ENCODE results near the gene PFKP.

Gene PFKP

DNA sequence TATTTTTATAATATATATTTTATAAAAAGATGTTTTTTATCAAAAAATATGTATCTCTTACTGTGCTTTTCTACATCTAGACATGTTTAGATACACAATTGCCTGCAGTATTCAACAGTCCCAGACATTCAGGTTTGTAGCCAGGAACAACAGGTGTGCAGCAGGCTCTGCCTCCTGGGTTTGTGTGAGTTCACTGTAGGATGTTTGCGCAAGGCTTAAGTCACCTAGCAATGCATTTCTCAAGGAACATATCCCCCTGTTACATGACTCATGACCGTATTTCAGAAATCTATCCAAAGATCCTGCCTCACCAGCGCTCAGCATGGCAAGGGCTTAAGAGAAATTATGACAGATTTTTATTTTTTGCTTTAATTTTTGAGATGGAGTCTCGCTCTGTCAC, 63.8 kb downstream of the PFKP start:
- no peak overlapping the region for H3K4me3 ChIP-seq (ENCODE audit: low read length)
- TF ChIP-seq ZNF274 (IDR thresholded peaks at IDR 0.05; ENCODE audit: low read depth, low read length) = no peak

DNA sequence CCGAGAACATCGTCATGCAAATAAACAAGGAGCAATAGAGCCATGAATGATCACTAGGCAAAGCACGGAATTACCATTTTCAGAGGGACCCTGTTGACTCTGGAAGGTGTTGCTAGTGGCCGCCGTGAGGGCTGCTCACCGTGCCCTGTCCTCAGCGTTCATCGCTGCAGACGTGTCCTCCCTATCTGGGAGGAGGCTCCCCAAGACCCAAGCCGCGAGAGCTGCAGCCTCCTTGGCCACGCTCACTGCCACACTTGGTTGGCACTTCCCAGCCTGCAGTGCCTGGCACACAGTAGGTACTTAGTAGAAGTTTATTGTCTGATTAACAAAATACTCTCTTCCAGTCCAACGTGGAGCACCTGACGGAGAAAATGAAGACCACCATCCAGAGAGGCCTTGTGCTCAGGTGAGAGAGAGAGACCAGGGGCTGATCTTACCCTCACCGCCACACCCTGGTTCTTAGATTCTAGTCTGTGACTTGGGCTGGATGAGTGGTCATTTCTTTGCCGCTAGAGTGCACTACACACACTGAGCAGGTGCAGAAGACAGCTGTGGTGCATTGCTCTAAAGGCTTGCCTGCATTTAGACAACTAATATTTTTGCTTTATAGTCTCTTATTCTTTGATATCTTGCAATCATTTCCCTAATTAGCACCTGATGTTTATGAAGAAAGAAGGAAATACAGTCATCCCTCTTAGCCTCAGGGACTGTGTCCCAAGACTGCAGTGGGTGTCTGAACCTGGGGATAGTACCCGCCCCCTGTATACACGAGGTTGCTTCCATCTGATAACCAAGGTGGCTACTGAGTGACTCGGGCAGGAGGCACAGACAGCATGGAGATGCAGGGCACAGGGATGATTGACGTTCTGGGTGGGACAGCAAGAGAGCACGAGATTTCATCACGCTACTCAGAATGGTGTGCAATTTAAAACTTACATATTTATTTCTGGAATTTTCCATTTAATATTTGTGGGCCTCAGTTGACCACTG, 65.0 kb downstream of the PFKP start:
- TF ChIP-seq ZNF274 (IDR thresholded peaks at IDR 0.05; ENCODE audit: low read depth, low read length) = no peak
- H3K4me3 ChIP-seq (ENCODE audit: low read length) = no peak overlapping the region

DNA sequence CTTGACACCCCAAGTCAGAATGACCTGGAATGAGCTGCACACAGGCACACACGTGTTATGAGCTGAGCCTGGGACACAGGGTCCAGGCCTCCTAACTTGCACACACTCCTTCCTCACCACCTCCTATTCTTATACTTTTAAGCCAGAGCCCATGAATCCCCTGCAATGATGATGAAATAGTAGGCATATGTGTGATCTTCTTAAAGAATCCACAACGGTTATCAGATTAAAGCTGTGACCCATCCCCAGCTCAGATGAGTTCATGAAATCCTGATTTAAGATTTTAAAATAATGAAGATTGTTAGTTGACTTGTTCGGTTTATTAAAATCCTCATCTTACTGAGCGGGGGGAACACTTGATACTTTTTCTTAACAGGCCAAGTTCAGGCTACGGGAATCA, 66.6 kb downstream of the PFKP start:
- TF ChIP-seq ZNF274 (IDR thresholded peaks at IDR 0.05; ENCODE audit: low read depth, low read length) = no peak
- H3K4me3 ChIP-seq (ENCODE audit: low read length) = no peak overlapping the region

DNA sequence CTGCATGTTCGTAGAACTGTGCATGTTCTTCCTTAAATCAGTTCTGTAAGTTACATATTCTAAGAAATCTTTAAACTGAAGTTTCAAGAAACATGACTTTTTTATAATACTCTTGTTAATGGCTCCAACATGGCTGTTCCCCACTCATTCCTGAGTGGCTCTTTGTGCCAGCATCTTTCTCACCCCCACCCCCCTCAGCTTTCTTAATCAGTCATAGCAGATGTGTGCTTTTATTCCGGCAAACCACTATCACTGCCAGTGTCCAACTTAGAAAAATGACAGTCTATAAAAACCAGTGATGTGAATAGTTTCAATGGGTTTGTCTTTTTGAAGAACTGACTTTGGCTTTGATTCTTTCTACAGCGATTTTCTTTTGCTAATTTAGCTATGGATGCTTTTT, 67.7 kb downstream of the PFKP start:
- no peak for TF ChIP-seq ZNF274 (IDR thresholded peaks at IDR 0.05; ENCODE audit: low read depth, low read length)
- H3K4me3 ChIP-seq (ENCODE audit: low read length) = no peak overlapping the region

DNA sequence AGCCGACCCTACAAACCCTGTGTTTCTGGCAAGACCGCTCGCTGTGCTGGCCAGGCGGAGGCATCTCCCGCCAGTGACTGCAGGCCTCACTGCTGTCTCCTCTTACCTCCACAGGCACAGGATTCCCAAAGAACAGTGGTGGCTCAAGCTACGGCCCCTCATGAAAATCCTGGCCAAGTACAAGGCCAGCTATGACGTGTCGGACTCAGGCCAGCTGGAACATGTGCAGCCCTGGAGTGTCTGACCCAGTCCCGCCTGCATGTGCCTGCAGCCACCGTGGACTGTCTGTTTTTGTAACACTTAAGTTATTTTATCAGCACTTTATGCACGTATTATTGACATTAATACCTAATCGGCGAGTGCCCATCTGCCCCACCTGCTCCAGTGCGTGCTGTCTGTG, 69.0 kb downstream of the PFKP start:
- no peak overlapping the region for H3K4me3 ChIP-seq (ENCODE audit: low read length)
- TF ChIP-seq ZNF274 (IDR thresholded peaks at IDR 0.05; ENCODE audit: low read depth, low read length) = no peak

DNA sequence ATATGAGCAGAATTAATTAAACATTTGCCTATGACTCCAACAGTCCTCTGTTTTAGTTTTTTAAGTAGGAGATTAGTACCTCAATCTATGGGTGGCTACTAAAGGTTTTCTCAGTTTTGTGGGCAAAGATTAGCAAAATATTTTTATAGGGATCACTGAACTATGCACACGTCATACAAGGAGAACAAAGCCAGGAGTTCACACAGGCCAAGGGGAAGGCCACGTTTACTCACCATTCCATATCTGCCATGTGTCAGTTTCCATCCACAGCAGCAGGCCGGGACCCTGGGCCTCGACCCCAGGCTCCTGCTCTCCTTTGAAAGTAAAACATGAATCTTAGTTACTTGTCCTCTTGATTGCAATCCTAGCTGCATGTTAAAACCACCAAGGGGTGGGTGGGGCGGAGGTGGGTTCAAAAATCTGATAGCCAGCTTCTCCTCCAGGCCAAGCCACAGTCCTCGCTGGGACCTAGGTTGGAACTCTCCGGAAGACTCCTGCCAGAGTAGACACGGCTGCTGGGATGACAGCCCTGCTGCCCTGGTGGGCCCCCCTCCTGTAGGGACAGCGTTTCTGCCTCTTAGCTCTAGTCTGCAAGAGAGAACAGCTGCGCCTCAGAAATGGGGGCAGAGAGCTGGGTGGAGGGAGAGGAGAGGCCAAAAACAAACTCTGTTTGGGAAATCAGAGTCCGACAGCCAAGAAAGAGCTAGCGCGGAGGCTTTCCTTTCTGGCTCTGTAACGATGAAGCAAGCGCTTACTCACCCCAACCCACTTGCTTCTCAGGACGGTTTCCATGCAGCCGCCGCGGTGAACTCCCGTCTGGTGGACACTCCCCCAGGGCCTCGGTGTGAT, 69.6 kb downstream of the PFKP start:
- no peak for TF ChIP-seq ZNF274 (IDR thresholded peaks at IDR 0.05; ENCODE audit: low read depth, low read length)
- H3K4me3 ChIP-seq (ENCODE audit: low read length) = no peak overlapping the region

DNA sequence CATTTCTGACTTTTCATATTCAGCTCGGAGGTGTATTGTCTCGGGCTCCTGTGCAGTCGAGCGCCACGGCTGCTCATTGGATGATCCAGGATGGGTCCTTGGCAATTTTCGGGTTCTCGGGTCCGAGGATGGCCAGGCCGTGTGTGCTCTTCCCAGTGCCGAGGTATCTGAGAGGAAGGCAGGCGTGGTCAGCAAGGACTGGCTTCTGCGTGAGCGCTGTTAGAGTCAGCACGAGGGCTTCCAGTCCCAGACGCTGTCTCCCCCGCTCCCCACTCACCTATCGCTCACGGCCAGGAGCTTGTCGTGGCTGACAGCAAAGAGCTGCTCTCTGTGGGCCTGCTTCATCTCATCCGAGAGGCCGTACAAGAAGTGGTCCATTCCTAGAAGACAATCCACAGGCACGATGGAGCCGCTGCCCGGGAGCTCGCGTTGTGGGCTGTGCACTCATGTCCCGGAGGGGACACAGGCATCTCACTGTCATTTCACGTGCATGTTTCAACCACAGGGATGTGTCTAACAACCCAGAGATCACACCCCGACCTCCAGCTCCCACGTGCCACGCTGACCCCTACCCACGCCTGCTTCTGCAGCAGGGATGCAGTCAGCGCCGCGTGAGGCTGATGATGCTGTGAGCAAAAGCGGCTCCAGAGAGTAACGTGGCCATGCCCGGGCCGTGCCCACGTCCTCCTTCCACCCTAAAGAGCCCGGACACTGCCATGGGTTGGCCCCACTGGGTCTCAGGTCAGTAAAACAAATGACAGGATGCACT, 70.8 kb downstream of the PFKP start:
- no peak for TF ChIP-seq ZNF274 (IDR thresholded peaks at IDR 0.05; ENCODE audit: low read depth, low read length)
- no peak overlapping the region for H3K4me3 ChIP-seq (ENCODE audit: low read length)

DNA sequence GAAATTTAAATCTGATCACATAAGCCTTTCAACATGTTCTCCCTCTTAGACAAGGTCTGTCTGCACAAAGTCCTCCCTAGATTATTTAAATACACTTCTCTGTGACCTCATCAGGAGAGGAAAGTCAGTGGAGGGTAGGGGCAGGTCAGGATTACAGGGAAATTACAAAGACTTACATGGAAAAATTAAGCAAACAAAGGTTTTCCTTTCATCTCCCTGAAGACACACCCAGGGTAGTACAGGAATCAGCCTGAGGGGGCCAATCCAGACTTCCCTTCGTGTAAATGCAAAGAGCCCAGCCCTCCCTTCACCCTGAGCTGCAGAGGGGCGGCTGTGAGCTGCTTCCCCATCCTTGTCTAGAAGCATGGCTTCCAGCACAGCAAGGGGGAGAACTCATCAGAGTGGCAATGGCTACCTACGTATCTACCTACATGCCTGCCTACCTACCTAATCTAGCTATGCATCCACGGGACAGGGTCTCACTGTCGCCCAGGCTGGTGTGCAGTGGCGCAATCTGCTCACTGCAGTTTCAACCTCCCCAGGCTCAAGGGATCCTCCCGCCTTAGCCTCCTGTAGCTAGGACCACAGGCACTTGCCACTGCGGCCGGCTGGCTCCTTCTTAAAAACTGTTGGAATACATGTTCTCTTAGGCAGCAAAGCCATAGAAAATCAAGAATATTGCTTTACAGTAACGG, 72.0 kb downstream of the PFKP start:
- TF ChIP-seq ZNF274 (IDR thresholded peaks at IDR 0.05; ENCODE audit: low read depth, low read length) = no peak
- H3K4me3 ChIP-seq (ENCODE audit: low read length) = no peak overlapping the region

DNA sequence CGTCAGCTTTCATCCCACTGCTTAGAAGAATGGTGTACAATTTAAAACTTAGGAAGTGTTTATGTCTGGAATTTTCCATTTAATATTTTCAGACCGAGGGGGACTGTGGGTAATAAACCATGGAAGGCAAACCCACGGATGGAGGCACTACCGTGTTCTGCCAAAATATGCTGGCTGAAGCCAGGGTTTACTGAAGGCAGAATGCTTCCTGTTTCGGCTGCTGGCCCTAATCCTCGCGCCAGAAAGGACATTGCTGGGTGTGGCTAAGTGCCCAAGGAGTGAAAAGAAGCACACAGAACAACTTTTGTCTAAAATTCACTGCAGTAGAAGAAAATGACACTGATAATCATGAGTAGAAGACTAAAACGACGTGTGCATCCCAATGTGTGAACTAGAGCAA, 72.9 kb downstream of the PFKP start:
- no peak overlapping the region for H3K4me3 ChIP-seq (ENCODE audit: low read length)
- no peak for TF ChIP-seq ZNF274 (IDR thresholded peaks at IDR 0.05; ENCODE audit: low read depth, low read length)

DNA sequence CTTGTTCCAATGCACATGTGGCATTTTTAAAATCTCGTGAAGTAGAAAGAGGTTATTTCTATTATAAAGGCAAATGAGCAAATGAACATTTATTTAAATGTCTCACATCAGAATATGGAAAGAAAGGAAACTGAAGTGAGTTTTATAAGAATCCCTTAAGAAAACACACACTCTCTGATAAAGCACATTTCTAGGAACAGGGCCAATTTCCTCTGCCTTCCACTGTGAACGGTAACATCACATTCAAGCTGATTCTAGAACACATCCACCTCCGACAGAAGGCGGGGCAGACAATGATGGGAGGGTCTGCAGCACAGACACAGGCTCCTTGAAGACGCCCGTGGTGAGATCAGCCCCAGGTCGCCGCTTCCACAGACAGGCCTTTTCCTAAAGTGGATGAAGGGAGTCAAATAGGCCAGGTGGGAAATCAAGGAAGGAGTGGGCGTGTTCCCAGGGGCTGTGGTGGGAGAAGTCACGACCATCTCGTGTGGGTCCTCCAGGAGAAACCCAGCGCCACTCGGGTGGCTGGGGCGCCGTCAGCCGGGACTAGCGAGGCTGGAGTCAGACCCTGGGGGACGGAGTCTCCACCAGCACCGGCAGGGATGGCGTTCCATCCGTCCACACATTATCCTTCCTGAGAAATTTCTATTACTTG, 74.1 kb downstream of the PFKP start:
- no peak overlapping the region for H3K4me3 ChIP-seq (ENCODE audit: low read length)
- no peak for TF ChIP-seq ZNF274 (IDR thresholded peaks at IDR 0.05; ENCODE audit: low read depth, low read length)

DNA sequence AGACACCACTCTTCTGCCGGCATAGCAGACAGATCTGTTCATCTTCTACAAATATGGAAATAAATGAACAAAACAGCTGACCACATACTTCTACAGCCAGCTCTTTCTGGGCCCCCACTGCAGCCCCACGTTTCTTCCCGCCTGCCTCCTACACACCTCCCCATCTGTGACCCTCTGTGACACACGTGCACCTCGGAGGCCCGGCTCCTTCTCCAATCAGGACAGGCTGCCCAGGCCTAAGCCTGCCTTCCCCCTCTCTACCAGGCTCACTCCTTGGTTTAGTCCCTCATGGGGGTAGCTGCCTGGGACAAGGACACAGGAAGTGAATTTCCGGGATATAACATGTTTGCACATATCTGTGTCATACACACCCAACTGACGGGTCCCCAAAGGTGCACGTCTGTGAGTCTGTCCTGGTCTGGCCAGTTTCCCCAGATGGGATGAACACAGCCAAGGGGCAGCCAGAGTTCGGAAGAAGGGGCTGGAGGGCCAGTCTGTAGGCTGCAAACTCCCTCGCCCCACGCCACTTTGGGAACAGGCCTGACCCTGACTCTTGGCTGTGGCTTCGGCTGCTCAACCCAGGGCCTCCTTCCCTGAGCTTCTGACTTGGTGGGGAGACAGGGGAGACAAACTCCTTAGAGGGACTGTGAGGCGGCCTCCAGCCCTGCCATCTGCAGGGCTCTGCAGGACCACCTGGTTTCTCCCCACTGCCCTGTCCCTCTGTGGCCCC, 75.0 kb downstream of the PFKP start:
- H3K4me3 ChIP-seq (ENCODE audit: low read length) = no peak overlapping the region
- TF ChIP-seq ZNF274 (IDR thresholded peaks at IDR 0.05; ENCODE audit: low read depth, low read length) = no peak

DNA sequence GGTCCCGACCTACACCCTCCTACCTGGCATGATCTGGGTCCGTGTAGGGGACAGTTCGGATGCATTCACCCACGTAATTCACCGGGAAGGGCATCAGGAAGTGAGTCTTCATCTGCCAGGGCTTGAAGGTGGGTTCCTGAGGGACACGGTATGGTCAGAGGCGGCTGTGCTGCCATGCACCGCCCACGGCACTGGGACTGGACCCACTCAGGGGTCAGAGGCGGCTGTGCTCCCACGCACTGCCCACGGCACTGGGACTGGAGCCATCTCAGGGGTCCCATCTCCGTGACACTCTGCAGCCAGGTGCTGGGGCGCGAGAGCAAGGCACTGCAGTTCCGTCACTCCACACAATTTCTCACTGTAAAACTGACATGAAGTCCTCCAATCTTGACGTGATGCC, 76.0 kb downstream of the PFKP start:
- H3K4me3 ChIP-seq (ENCODE audit: low read length) = no peak overlapping the region
- no peak for TF ChIP-seq ZNF274 (IDR thresholded peaks at IDR 0.05; ENCODE audit: low read depth, low read length)

All from GM08714 (cell line).